SK-N-SH (cell line): Measurements from ENCODE around the gene SECTM1. TPM values are rescaled to one million over a fixed set of nuclear protein-coding genes. Genes with fewer than 3 reads are reported as not detected.

Source experiments
- CTCF ChIA-PET: fragments of 300-600, 350-600 bp; formaldehyde crosslinking; extraction: SDS; loops from one replicate; lab custom pipeline; 2021; lab: Yijun Ruan, JAX
- POLR2A ChIA-PET: fragments of 350-600 bp; sonication (Branson Sonifier 250); formaldehyde crosslinking; extraction: SDS; loops from one replicate; lab custom pipeline; 2020; ENCODE audit warnings: antibody characterized with exemption, inconsistent platforms; lab: Yijun Ruan, JAX
- DNase-seq: peaks from one replicate; pipeline ENCODE4 v3.0.0; 2012
- H2AFZ ChIP-seq: fragments of 200-600 bp; sonication (generic); 2 replicates; pipeline ENCODE4 v1.8.1; 2016; ENCODE audit warnings: antibody characterized with exemption, mild to moderate bottlenecking, low read depth
- H3F3A ChIP-seq: fragments of 200-600 bp; sonication (generic); replicated peaks from 2 replicates; pipeline ENCODE3; 2016; ENCODE audit warnings: antibody characterized with exemption, mild to moderate bottlenecking; ENCODE audit not compliant: insufficient read depth
- H3K27ac ChIP-seq, 2 experiments: fragments of 200-500 bp in 1 of 2; fragments of 200-600 bp in 1 of 2; sonication (Bioruptor generic) in 1 of 2; sonication (generic), shearing (Covaris generic) in 1 of 2; 2 replicates each; pipeline versions ENCODE4 v1.5.1 to v1.6.1; 2014 to 2016; ENCODE audit warnings: low read depth in 2 of 2, inconsistent platforms in 1 of 2, low read length in 1 of 2, mild to moderate bottlenecking in 1 of 2, mixed read lengths in 1 of 2
- H3K27me3 ChIP-seq: fragments of 200-600 bp; sonication (generic), shearing (Covaris generic); 2 replicates; pipeline ENCODE4 v1.6.1; 2016; ENCODE audit warnings: mixed run types; ENCODE audit not compliant: insufficient read depth
- H3K36me3 ChIP-seq, 2 experiments: fragments of 200-500 bp in 1 of 2; fragments of 200-600 bp in 1 of 2; sonication (Bioruptor generic) in 1 of 2; sonication (generic) in 1 of 2; replicated peaks in 1 of 2; 2 replicates each; pipeline versions ENCODE3 to v1.5.1; 2014 to 2016; ENCODE audit warnings: low read length in 1 of 2, mild to moderate bottlenecking in 1 of 2; ENCODE audit not compliant: insufficient read depth in 2 of 2, control insufficient read depth in 1 of 2
- H3K4me1 ChIP-seq, 2 experiments: fragments of 200-500 bp in 1 of 2; fragments of 200-600 bp in 1 of 2; sonication (Bioruptor generic) in 1 of 2; sonication (generic), shearing (Covaris generic) in 1 of 2; 2 replicates each; pipeline versions ENCODE4 v1.5.1 to v1.6.1; 2014 to 2016; ENCODE audit warnings: low read depth in 1 of 2, low read length in 1 of 2, mixed run types in 1 of 2; ENCODE audit not compliant: insufficient read depth in 2 of 2, control insufficient read depth in 1 of 2
- H3K4me2 ChIP-seq: fragments of 200-600 bp; sonication (generic), shearing (Covaris generic); 2 replicates; pipeline ENCODE4 v1.6.1; 2017; ENCODE audit warnings: mixed run types
- H3K4me3 ChIP-seq, 2 experiments: fragments of 200-500 bp in 1 of 2; fragments of 200-600 bp in 1 of 2; sonication (Bioruptor generic) in 1 of 2; sonication (generic), shearing (Covaris generic) in 1 of 2; 2 replicates each; pipeline versions ENCODE4 v1.5.1 to v1.8.1; 2014 to 2016; ENCODE audit warnings: low read depth in 2 of 2, inconsistent platforms in 1 of 2, low read length in 1 of 2, mild to moderate bottlenecking in 1 of 2, mixed read lengths in 1 of 2, moderate library complexity in 1 of 2
- H3K79me2 ChIP-seq: fragments of 200-600 bp; sonication (generic); 2 replicates; pipeline ENCODE4 v1.8.1; 2017; ENCODE audit warnings: mild to moderate bottlenecking; ENCODE audit not compliant: insufficient read depth
- H3K9ac ChIP-seq: fragments of 200-600 bp; sonication (generic); 2 replicates; pipeline ENCODE4 v1.6.1; 2017; ENCODE audit warnings: mixed run types
- H3K9me2 ChIP-seq: fragments of 200-600 bp; sonication (generic); 2 replicates; pipeline ENCODE4 v1.6.1; 2017; ENCODE audit warnings: mixed run types
- H3K9me3 ChIP-seq: fragments of 200-600 bp; sonication (generic); 2 replicates; pipeline ENCODE4 v1.6.1; 2017; ENCODE audit warnings: mixed run types, mild to moderate bottlenecking, moderate library complexity
- H4K20me1 ChIP-seq: fragments of 200-600 bp; sonication (generic); 2 replicates; pipeline ENCODE4 v1.6.1; 2017; ENCODE audit warnings: mild to moderate bottlenecking, mixed run types; ENCODE audit not compliant: insufficient read depth
- FOSL2 ChIP-seq: IDR thresholded peaks from 2 replicates; pipeline ENCODE4 v1.4.0; 2012; ENCODE audit warnings: low read depth, mild to moderate bottlenecking, moderate library complexity, borderline replicate concordance
- FOXJ3 ChIP-seq: sonication (generic); formaldehyde crosslinking; IDR thresholded peaks from 2 replicates; pipeline ENCODE4 v1.5.1; 2020; ENCODE audit warnings: mild to moderate bottlenecking, missing genetic modification reagents
- FOXM1 ChIP-seq: IDR thresholded peaks from 2 replicates; pipeline ENCODE4 v1.4.0; 2012; ENCODE audit warnings: low read depth, mild to moderate bottlenecking
- NFIC ChIP-seq: IDR thresholded peaks from 2 replicates; pipeline ENCODE4 v1.4.0; 2012; ENCODE audit warnings: borderline replicate concordance
- REST ChIP-seq: IDR thresholded peaks from 2 replicates; pipeline ENCODE4 v1.6.1; 2012; ENCODE audit warnings: mild to moderate bottlenecking, low read depth, low read length, moderate library complexity
- RFX5 ChIP-seq: IDR thresholded peaks from 2 replicates; pipeline ENCODE4 v1.6.1; 2012; ENCODE audit warnings: mild to moderate bottlenecking, improper control_type of control experiment, low read length
- RXRA ChIP-seq: IDR thresholded peaks from 2 replicates; pipeline ENCODE4 v1.4.0; 2012; ENCODE audit warnings: low read depth, mild to moderate bottlenecking, borderline replicate concordance
- SMC3 ChIP-seq: IDR thresholded peaks from 2 replicates; pipeline ENCODE4 v1.6.1; 2012; ENCODE audit warnings: low read depth, low read length, improper control_type of control experiment
- TAF1 ChIP-seq: IDR thresholded peaks from 2 replicates; pipeline ENCODE4 v1.6.1; 2012; ENCODE audit warnings: low read depth, mild to moderate bottlenecking, low read length, moderate library complexity, borderline replicate concordance
- USF1 ChIP-seq: IDR thresholded peaks from 2 replicates; pipeline ENCODE4 v1.4.0; 2012; ENCODE audit warnings: low read depth, borderline replicate concordance
- YY1 ChIP-seq: IDR thresholded peaks from 2 replicates; pipeline ENCODE4 v1.4.0; 2012; ENCODE audit warnings: low read depth, mild to moderate bottlenecking
- WGBS: methylation state at CpG from one replicate; pipeline ENCODE4 v1.1.6; 2017; ENCODE audit warnings: low lambda C conversion rate; 5-methylcytosine and 5-hydroxymethylcytosine counted together
- polyA plus RNA-seq, 3 experiments: library from polyadenylated mRNA; depleted of rRNA; stranded (reverse); fragments of >200 nt; gene quantifications; 2 replicates each; pipeline ENCODE4 v1.2.3, GENCODE V29; 2012
- TF ChIP-seq, protein P1 (sequence below): IDR thresholded peaks from 2 replicates; pipeline ENCODE4; 2012
- TF ChIP-seq, protein P2 (sequence below): IDR thresholded peaks from 2 replicates; pipeline ENCODE4 v1.4.0; 2012; ENCODE audit warnings: low read depth, borderline replicate concordance

SECTM1 gene
- polyA plus RNA-seq, 1 of the 3 experiments (the other 2 are of a cell fraction) = 3.8 TPM

GRCh38 chr17:82343560-82343959, 10.0 kb upstream of the SECTM1 start (continued):
- TF ChIP-seq REST = no peak
- TF ChIP-seq FOXJ3 (CRISPR knock-in tag) = no peak
- TF ChIP-seq FOXM1 = no peak
- TF ChIP-seq, all 33 proteins: peak for 0

DNA sequence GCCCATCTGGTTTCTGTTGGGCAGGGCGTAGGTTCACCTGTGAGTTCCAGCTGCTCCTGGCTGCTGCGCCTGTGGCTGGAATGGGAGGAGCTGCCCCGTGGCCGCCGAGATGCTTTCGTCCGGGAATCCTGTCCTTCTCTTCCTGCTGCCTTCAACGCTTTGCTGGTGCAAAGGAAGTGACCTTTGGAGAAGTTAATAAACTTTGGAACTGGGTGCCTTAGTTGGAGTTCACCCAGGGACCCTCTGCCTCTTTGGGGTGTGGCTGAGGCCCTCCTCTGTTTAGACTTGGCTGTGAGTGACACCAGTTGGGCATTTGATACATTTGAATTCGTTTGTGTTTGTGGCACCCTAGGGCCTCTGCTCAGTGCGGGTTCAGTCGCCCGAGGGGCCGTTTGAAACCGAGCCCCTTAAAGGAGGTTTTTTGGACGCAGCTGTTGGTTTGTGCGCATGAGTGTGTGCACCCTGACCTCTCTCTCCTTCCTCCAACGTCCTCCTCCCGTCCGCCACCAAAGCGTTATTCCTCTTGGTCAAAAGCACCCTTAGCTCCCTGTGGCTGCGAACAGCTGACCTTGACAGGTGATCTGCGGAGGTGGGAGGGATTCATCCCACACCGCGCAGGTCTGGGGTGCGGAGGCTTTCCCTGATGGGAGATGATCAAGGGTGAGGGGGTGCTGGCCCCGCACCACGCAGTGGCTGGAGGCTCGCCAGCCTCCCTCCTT, 9.0 kb upstream of the SECTM1 start:
- Histone ChIP-seq H3K9me3 (no peaks in the 10 kb centered on the region), H3K79me2 (no peaks in the 10 kb centered on the region), H3K9me2 (no peaks in the 10 kb centered on the region), H3K27me3 (no peaks in the 10 kb centered on the region), H3K4me2 (no peak overlapping the region), H3K27ac (no peak overlapping the region), H3K4me1 (peaks cover 0 to 10% of the 10 kb centered on the region in 2 experiments; a peak in 2 of 4 replicates), H2AFZ (no peak overlapping the region), H3K9ac (no peak overlapping the region), H4K20me1 (no peaks in the 10 kb centered on the region), H3F3A (peaks cover 3% of the 10 kb centered on the region), H3K36me3 (no peaks in the 10 kb centered on the region), H3K4me3 (no peak overlapping the region)
- no peak for TF ChIP-seq RXRA
- TF ChIP-seq USF1 = no peak
- TF ChIP-seq, protein P1, sequence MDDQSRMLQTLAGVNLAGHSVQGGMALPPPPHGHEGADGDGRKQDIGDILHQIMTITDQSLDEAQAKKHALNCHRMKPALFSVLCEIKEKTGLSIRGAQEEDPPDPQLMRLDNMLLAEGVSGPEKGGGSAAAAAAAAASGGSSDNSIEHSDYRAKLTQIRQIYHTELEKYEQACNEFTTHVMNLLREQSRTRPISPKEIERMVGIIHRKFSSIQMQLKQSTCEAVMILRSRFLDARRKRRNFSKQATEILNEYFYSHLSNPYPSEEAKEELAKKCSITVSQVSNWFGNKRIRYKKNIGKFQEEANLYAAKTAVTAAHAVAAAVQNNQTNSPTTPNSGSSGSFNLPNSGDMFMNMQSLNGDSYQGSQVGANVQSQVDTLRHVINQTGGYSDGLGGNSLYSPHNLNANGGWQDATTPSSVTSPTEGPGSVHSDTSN = no peak
- TF ChIP-seq FOXM1 = no peak
- TF ChIP-seq FOSL2 = no peak
- no peak for TF ChIP-seq NFIC
- TF ChIP-seq SMC3 = no peak
- TF ChIP-seq, protein P2, sequence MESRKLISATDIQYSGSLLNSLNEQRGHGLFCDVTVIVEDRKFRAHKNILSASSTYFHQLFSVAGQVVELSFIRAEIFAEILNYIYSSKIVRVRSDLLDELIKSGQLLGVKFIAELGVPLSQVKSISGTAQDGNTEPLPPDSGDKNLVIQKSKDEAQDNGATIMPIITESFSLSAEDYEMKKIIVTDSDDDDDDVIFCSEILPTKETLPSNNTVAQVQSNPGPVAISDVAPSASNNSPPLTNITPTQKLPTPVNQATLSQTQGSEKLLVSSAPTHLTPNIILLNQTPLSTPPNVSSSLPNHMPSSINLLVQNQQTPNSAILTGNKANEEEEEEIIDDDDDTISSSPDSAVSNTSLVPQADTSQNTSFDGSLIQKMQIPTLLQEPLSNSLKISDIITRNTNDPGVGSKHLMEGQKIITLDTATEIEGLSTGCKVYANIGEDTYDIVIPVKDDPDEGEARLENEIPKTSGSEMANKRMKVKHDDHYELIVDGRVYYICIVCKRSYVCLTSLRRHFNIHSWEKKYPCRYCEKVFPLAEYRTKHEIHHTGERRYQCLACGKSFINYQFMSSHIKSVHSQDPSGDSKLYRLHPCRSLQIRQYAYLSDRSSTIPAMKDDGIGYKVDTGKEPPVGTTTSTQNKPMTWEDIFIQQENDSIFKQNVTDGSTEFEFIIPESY = no peak
- TF ChIP-seq YY1 = no peak
- TF ChIP-seq RFX5 = no peak
- TF ChIP-seq FOXJ3 (CRISPR knock-in tag) = no peak
- no peak for TF ChIP-seq TAF1
- no peak for TF ChIP-seq REST
- 84% methylated on average over 28 of the region's 28 CpGs for WGBS
- POLR2A ChIA-PET = interaction anchor here (1.3 kb wide), 1 partner anchor 13 kb away, joined by 4 read pairs; no protein-coding TSS in a partner anchor
- CTCF ChIA-PET = interaction anchor here (0.6 to 2.1 kb wide), 9 partner anchors 9 to 136 kb away, joined by 3 to 6 read pairs (median 4); partner anchors contain the start of gene SECTM1
- no peak for DNase-seq
